Caco-2 (cell line): ENCODE measurements around the gene STK32C. TPM values are rescaled to one million over a fixed set of nuclear protein-coding genes. Genes with fewer than 3 reads are reported as not detected.
"Not testable (repeated sequence)": the region's sequence is repeated elsewhere in the genome, so short reads cannot be mapped to it uniquely, and the experiment has no call there.

Experiments used
- BruUV-seq: library from RNA; stranded (reverse); fragments of 400-500 nt; replicated peaks from 2 replicates; lab custom pipeline; 2021; lab: Mats Ljungman, UMichigan
- CTCF ChIA-PET: fragments of 300-600 bp; sonication (Branson Sonifier 250); formaldehyde crosslinking; loops from one replicate; lab custom pipeline; 2022; ENCODE audit warnings: antibody characterized with exemption; lab: Charles Lee
- POLR2A ChIA-PET: fragments of 300-600 bp; sonication (Branson Sonifier 250); formaldehyde crosslinking; loops from one replicate; lab custom pipeline; 2022; ENCODE audit warnings: antibody characterized with exemption; lab: Charles Lee
- DNase-seq, 2 experiments: peaks; one replicate each; pipeline versions ENCODE4 v3.0.0 to v3.0.0-alpha.2; 2020 to 2022
- H3K27me3 ChIP-seq: replicated peaks from 2 replicates; pipeline ENCODE4 v1.6.0; 2011; ENCODE audit warnings: low read length; ENCODE audit not compliant: control insufficient read depth, insufficient read depth
- H3K36me3 ChIP-seq: 2 replicates; pipeline ENCODE4 v1.5.1; 2011; ENCODE audit warnings: low read length; ENCODE audit not compliant: control insufficient read depth, insufficient read depth
- H3K4me1 ChIP-seq: fragments of 250-450 bp; sonication (Bioruptor Pico); 2 replicates; pipeline ENCODE4 v1.5.1; 2020; ENCODE audit warnings: mild to moderate bottlenecking
- H3K4me3 ChIP-seq: 2 replicates; pipeline ENCODE4 v1.5.1; 2011; ENCODE audit warnings: low read depth, mild to moderate bottlenecking, control low read depth, low read length
- H3K9me3 ChIP-seq: fragments of 250-450 bp; sonication (Bioruptor Pico); 2 replicates; pipeline ENCODE4 v1.5.1; 2020; ENCODE audit warnings: mild to moderate bottlenecking, moderate library complexity
- H3K27ac Mint-ChIP-seq: one replicate; pipeline ENCODE4 v1.8.0; 2022; ENCODE audit warnings: mixed read lengths; ENCODE audit not compliant: unreplicated experiment
- H3K27me3 Mint-ChIP-seq: one replicate; pipeline ENCODE4 v1.8.0; 2022; ENCODE audit warnings: mixed read lengths; ENCODE audit not compliant: insufficient read depth, unreplicated experiment
- H3K36me3 Mint-ChIP-seq: one replicate; pipeline ENCODE4 v1.8.0; 2022; ENCODE audit warnings: mild to moderate bottlenecking, mixed read lengths; ENCODE audit not compliant: insufficient read depth, unreplicated experiment
- H3K4me1 Mint-ChIP-seq: one replicate; pipeline ENCODE4 v1.8.0; 2022; ENCODE audit warnings: low read depth, mixed read lengths; ENCODE audit not compliant: unreplicated experiment
- H3K4me3 Mint-ChIP-seq: one replicate; pipeline ENCODE4 v1.8.0; 2022; ENCODE audit warnings: mild to moderate bottlenecking, moderate library complexity, mixed read lengths; ENCODE audit not compliant: unreplicated experiment
- H3K9me3 Mint-ChIP-seq: one replicate; pipeline ENCODE4 v1.8.0; 2022; ENCODE audit warnings: mixed read lengths; ENCODE audit not compliant: unreplicated experiment
- intact Hi-C: fragments of 100-400 bp; cut with micrococcal nuclease; formaldehyde crosslinking; loops from one replicate; pipeline ENCODE4 v1.10.0; 2022; ENCODE audit not compliant: unreplicated experiment
- total RNA-seq: library from RNA; stranded (reverse); gene quantifications from 2 replicates; pipeline ENCODE4 v1.2.3, GENCODE V29; 2022
- TF ChIP-seq, protein P1 (sequence below), 2 experiments: fragments of 200-600 bp in 1 of 2; IDR thresholded peaks; 1 replicate in 1 of 2; 2 replicates in 1 of 2; pipeline versions ENCODE4 v1.5.1 to v1.8.0; 2011 to 2022; ENCODE audit warnings: antibody characterized with exemption in 1 of 2, control low read depth in 1 of 2, inconsistent platforms in 1 of 2, low read depth in 1 of 2, low read length in 1 of 2, mild to moderate bottlenecking in 1 of 2, moderate library complexity in 1 of 2; ENCODE audit not compliant: insufficient read depth in 1 of 2, severe bottlenecking in 1 of 2, unreplicated experiment in 1 of 2

STK32C gene
- total RNA-seq, 1 experiment from 2014 or later, result 13.3 TPM

DNA sequence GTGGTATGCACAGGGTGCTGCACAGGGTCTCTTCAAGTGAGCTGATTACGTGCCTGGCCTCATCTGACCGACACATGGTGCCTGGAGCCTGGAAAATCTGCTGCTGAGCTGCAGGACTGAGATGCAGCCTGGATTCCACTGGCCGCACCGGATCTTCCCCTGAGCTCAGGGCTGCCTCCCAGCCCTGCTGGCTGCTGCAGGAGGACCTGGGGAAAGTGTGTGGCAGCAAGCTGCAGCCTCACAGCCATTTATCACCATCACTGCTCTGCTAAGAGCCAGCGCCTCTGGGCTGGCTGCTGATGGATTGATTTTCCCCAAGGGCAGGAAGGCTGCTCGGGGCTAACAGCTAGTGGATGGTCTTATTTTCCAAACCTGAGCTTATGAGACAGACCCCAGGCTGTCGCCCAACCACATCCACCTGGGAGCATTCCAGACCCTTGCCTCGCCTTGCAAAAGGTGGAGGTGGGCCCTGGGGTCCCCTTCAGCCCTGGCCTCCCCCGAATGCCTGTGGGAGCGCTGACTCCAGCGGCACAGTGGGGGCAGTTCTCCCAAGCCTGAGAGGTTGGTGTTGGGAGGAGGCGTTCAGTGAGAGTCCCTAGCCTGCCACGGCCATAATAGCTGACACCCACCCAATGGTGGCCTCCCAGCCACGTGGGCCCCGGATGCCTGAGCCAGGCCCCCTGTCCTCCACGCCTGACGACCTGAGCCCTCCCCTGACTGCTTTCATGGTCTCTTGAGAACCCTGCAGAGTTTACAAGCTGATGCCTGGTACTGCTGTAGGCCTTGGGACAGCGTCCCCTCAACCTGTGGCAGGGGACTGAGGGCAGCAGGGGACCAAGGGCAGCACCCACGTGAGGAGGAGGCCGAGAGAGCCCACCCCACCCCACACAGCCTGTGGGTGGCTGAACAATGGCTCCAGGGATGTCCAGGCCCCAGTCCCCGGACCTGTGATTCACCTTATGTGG is 38.2 kb downstream of the STK32C start:
- TF ChIP-seq, protein P1, sequence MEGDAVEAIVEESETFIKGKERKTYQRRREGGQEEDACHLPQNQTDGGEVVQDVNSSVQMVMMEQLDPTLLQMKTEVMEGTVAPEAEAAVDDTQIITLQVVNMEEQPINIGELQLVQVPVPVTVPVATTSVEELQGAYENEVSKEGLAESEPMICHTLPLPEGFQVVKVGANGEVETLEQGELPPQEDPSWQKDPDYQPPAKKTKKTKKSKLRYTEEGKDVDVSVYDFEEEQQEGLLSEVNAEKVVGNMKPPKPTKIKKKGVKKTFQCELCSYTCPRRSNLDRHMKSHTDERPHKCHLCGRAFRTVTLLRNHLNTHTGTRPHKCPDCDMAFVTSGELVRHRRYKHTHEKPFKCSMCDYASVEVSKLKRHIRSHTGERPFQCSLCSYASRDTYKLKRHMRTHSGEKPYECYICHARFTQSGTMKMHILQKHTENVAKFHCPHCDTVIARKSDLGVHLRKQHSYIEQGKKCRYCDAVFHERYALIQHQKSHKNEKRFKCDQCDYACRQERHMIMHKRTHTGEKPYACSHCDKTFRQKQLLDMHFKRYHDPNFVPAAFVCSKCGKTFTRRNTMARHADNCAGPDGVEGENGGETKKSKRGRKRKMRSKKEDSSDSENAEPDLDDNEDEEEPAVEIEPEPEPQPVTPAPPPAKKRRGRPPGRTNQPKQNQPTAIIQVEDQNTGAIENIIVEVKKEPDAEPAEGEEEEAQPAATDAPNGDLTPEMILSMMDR (IDR thresholded peaks at IDR 0.05; ENCODE audit: insufficient read depth in 1 of 2, low read depth in 1 of 2, low read length in 1 of 2, severe bottlenecking in 1 of 2, unreplicated experiment in 1 of 2), result no peak
- no peak for DNase-seq
- H3K27me3 Mint-ChIP-seq, result no peaks in the 10 kb centered on the region
- H3K4me1 Mint-ChIP-seq, result no peaks in the 10 kb centered on the region
- Histone ChIP-seq H3K4me1 (no peaks in the 10 kb centered on the region), H3K36me3 (no peaks in the 10 kb centered on the region), H3K4me3 (no peak overlapping the region), H3K27me3 (no peaks in the 10 kb centered on the region), H3K9me3 (no peaks in the 10 kb centered on the region)
- ChIA-PET CTCF (no interaction called here), POLR2A (no interaction called here)
- BruUV-seq, result no TSS peak
- H3K9me3 Mint-ChIP-seq, result peaks cover 12% of the 10 kb centered on the region
- intact Hi-C loops, result no loop called here
- H3K4me3 Mint-ChIP-seq, result no peak overlapping the region
- H3K27ac Mint-ChIP-seq, result no peak overlapping the region
- no peaks in the 10 kb centered on the region for H3K36me3 Mint-ChIP-seq

GRCh38 chr10:132267916-132268315 is 39.8 kb downstream of the STK32C start:
- H3K27me3 Mint-ChIP-seq, H3K36me3 ChIP-seq, POLR2A ChIA-PET, intact Hi-C loops, H3K27me3 ChIP-seq, H3K4me1 Mint-ChIP-seq, BruUV-seq, H3K9me3 ChIP-seq, DNase-seq, H3K4me3 ChIP-seq, H3K36me3 Mint-ChIP-seq, H3K27ac Mint-ChIP-seq, H3K4me1 ChIP-seq, CTCF ChIA-PET, H3K4me3 Mint-ChIP-seq: not testable (repeated sequence)
- H3K9me3 Mint-ChIP-seq, result peaks cover 12% of the 10 kb centered on the region

DNA sequence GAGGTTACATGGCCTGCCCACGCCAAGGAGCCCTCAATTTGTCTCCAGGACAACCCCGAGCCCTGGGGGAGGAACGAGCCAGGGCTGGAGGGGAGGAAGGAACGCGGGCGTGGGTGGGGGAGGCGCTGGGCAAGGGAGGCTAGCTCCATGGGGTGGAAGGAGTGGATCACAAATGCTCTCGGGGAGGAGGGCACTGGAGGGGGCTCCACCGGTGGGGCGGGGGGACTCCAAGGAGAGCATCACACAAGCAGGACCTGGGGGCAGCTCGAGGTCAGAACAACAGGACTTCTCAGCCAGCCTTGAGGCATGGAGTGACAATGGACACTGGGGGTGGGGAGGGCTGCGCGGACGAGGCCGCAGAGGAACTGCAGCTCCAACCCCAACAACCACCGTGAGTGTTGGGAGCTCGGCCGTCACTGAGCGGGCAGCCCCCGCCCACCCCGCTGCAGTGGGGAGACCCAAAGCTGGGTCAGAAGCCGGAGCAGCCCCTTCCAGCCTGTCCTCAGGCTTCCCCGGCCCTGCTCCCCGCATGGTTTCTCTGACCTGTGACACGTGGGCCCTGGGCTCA is 41.1 kb downstream of the STK32C start:
- CTCF ChIA-PET, result interaction anchor here (0.6 kb wide), 1 partner anchor 13 kb away, joined by 3 read pairs; no protein-coding TSS in a partner anchor
- Mint-ChIP-seq H3K4me1 (no peaks in the 10 kb centered on the region), H3K27me3 (no peaks in the 10 kb centered on the region), H3K27ac (no peak overlapping the region), H3K4me3 (no peak overlapping the region), H3K9me3 (peaks cover 12% of the 10 kb centered on the region), H3K36me3 (no peaks in the 10 kb centered on the region)
- POLR2A ChIA-PET, result no interaction called here
- no TSS peak for BruUV-seq
- no peaks in the 10 kb centered on the region for H3K9me3 ChIP-seq
- intact Hi-C loops, result no loop called here
- DNase-seq, result no peak
- H3K27me3 ChIP-seq, result no peaks in the 10 kb centered on the region
- H3K36me3 ChIP-seq, result no peaks in the 10 kb centered on the region
- H3K4me1 ChIP-seq, result no peaks in the 10 kb centered on the region
- TF ChIP-seq, protein P1 (IDR thresholded peaks at IDR 0.05; ENCODE audit: insufficient read depth in 1 of 2, low read depth in 1 of 2, low read length in 1 of 2, severe bottlenecking in 1 of 2, unreplicated experiment in 1 of 2), result no peak
- H3K4me3 ChIP-seq, result no peak overlapping the region
